A549 (cell line): ENCODE data around the gene PRKCD.

ENCODE experiments used
- CBX8 ChIP-seq: fragments of 200-600 bp; sonication (generic); IDR thresholded peaks from 2 replicates; pipeline ENCODE4 v1.6.1; 2016
- POLR2A ChIP-seq: IDR thresholded peaks from 2 replicates; pipeline ENCODE4 v1.6.1; 2012; ENCODE audit warnings: mild to moderate bottlenecking, low read length
- TF ChIP-seq, protein P1 (sequence below): fragments of >200 bp; sonication (Bioruptor Twin); formaldehyde crosslinking; IDR thresholded peaks from 3 replicates; pipeline ENCODE4 v1.5.1; 2016

GRCh38 chr3:53151465-53151864 lies 9.5 kb upstream of the PRKCD start:
- TF ChIP-seq, protein P1, sequence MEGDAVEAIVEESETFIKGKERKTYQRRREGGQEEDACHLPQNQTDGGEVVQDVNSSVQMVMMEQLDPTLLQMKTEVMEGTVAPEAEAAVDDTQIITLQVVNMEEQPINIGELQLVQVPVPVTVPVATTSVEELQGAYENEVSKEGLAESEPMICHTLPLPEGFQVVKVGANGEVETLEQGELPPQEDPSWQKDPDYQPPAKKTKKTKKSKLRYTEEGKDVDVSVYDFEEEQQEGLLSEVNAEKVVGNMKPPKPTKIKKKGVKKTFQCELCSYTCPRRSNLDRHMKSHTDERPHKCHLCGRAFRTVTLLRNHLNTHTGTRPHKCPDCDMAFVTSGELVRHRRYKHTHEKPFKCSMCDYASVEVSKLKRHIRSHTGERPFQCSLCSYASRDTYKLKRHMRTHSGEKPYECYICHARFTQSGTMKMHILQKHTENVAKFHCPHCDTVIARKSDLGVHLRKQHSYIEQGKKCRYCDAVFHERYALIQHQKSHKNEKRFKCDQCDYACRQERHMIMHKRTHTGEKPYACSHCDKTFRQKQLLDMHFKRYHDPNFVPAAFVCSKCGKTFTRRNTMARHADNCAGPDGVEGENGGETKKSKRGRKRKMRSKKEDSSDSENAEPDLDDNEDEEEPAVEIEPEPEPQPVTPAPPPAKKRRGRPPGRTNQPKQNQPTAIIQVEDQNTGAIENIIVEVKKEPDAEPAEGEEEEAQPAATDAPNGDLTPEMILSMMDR = no peak
- TF ChIP-seq POLR2A (no peak), CBX8 (no peak)
